Memory B cell (primary cell): ENCODE measurements around the gene GNAS.
A peak's percentile ranks its signal among the peaks of the same experiment; 100 is the strongest.

Source experiments
- ATAC-seq: fragments of 150-1000 bp; cut with Tn5 transposase; 2 replicates; pipeline ENCODE4 v1.10.0; 2021; ENCODE audit warnings: low read depth, mild to moderate bottlenecking, moderate library complexity
- DNase-seq, 2 donors: peaks; one replicate each; pipeline ENCODE4 v3.0.0; 2022; ENCODE audit warnings: low spot score in 2 of 2
- H3K27ac Mint-ChIP-seq: one replicate; pipeline ENCODE4 v1.8.0; 2022; ENCODE audit warnings: mild to moderate bottlenecking, moderate library complexity, mixed read lengths
- H3K27me3 Mint-ChIP-seq: one replicate; pipeline ENCODE4 v1.8.0; 2022; ENCODE audit warnings: mixed read lengths
- H3K36me3 Mint-ChIP-seq: one replicate; pipeline ENCODE4 v1.8.0; 2022; ENCODE audit warnings: mild to moderate bottlenecking, mixed read lengths
- H3K4me1 Mint-ChIP-seq: one replicate; pipeline ENCODE4 v1.8.0; 2022; ENCODE audit warnings: mixed read lengths
- H3K4me3 Mint-ChIP-seq: one replicate; pipeline ENCODE4 v1.8.0; 2022; ENCODE audit warnings: mild to moderate bottlenecking, moderate library complexity, mixed read lengths
- H3K9me3 Mint-ChIP-seq: one replicate; pipeline ENCODE4 v1.8.0; 2022; ENCODE audit warnings: mixed read lengths

Gene GNAS

GRCh38 chr20:58888521-58889333 lies 36.2 kb downstream of the GNAS start:
- Mint-ChIP-seq H3K27me3 (no peaks in the 10 kb centered on the region), H3K36me3 (no peaks in the 10 kb centered on the region), H3K4me3 (peak overlapping the region; percentile 85), H3K27ac (peak overlapping the region; percentile 92), H3K4me1 (peaks cover 11% of the 10 kb centered on the region), H3K9me3 (no peaks in the 10 kb centered on the region)
- DNase-seq (peak; percentile 74 to 82), ATAC-seq (peak; percentile 60)

GRCh38 chr20:58889334-58889760 lies 36.8 kb downstream of the GNAS start:
- Mint-ChIP-seq H3K4me1 (peaks cover 13% of the 10 kb centered on the region), H3K9me3 (no peaks in the 10 kb centered on the region), H3K4me3 (peak overlapping the region; percentile 92), H3K27ac (peak overlapping the region; percentile 92), H3K36me3 (no peaks in the 10 kb centered on the region), H3K27me3 (no peaks in the 10 kb centered on the region)
- ATAC-seq (no peak), DNase-seq (no peak)

- Mint-ChIP-seq H3K27ac (peak overlapping the region; percentile 92), H3K4me3 (peak overlapping the region; percentile 98), H3K9me3 (no peaks in the 10 kb centered on the region), H3K4me1 (peaks cover 17% of the 10 kb centered on the region), H3K36me3 (no peaks in the 10 kb centered on the region), H3K27me3 (no peaks in the 10 kb centered on the region)
- DNase-seq: peak; percentile 49 to 60
- peak; percentile 4 for ATAC-seq
These were observed 37.4 kb downstream of the GNAS start for GRCh38 chr20:58889798-58890517.

GRCh38 chr20:58890518-58891085 lies 38.1 kb downstream of the GNAS start:
- DNase-seq: peak; percentile 52 to 71
- H3K27ac Mint-ChIP-seq: peak overlapping the region; percentile 92
- ATAC-seq: peak; percentile 23
- no peaks in the 10 kb centered on the region for H3K36me3 Mint-ChIP-seq
- H3K4me3 Mint-ChIP-seq: peak overlapping the region; percentile 94
- H3K9me3 Mint-ChIP-seq: no peaks in the 10 kb centered on the region
- H3K27me3 Mint-ChIP-seq: no peaks in the 10 kb centered on the region
- peaks cover 23% of the 10 kb centered on the region for H3K4me1 Mint-ChIP-seq

- Mint-ChIP-seq H3K27ac (peak overlapping the region; percentile 97), H3K4me3 (peak overlapping the region; percentile 94), H3K4me1 (peaks cover 28% of the 10 kb centered on the region), H3K27me3 (no peaks in the 10 kb centered on the region), H3K9me3 (no peaks in the 10 kb centered on the region), H3K36me3 (peaks cover 1% of the 10 kb centered on the region)
- DNase-seq: peak in 1 of 2 donors; percentile 64
- ATAC-seq: peak; percentile 34
These were observed 38.7 kb downstream of the GNAS start for GRCh38 chr20:58891086-58891717.

GRCh38 chr20:58891718-58892140 lies 39.2 kb downstream of the GNAS start:
- no peak for ATAC-seq
- Mint-ChIP-seq H3K27me3 (no peaks in the 10 kb centered on the region), H3K27ac (peak overlapping the region; percentile 97), H3K4me3 (peak overlapping the region; percentile 95), H3K9me3 (no peaks in the 10 kb centered on the region), H3K36me3 (peaks cover 3% of the 10 kb centered on the region), H3K4me1 (peaks cover 30% of the 10 kb centered on the region)
- peak in 1 of 2 donors; percentile 49 for DNase-seq

GRCh38 chr20:58892141-58892931 lies 39.8 kb downstream of the GNAS start:
- Mint-ChIP-seq H3K4me1 (peaks cover 29% of the 10 kb centered on the region), H3K36me3 (peaks cover 6% of the 10 kb centered on the region), H3K27ac (peak overlapping the region; percentile 97), H3K9me3 (no peaks in the 10 kb centered on the region), H3K4me3 (peak overlapping the region; percentile 95), H3K27me3 (no peaks in the 10 kb centered on the region)
- ATAC-seq (peak; percentile 8), DNase-seq (peak; percentile 50 to 52)

- no peaks in the 10 kb centered on the region for H3K27me3 Mint-ChIP-seq
- H3K36me3 Mint-ChIP-seq: peaks cover 9% of the 10 kb centered on the region
- peak overlapping the region; percentile 95 for H3K4me3 Mint-ChIP-seq
- ATAC-seq: no peak
- no peaks in the 10 kb centered on the region for H3K9me3 Mint-ChIP-seq
- peak overlapping the region; percentile 97 for H3K27ac Mint-ChIP-seq
- peaks cover 32% of the 10 kb centered on the region for H3K4me1 Mint-ChIP-seq
- DNase-seq: no peak
These were observed 40.4 kb downstream of the GNAS start for GRCh38 chr20:58892932-58893224.

- H3K36me3 Mint-ChIP-seq: peaks cover 10% of the 10 kb centered on the region
- no peaks in the 10 kb centered on the region for H3K9me3 Mint-ChIP-seq
- ATAC-seq: no peak
- DNase-seq: no peak
- H3K4me3 Mint-ChIP-seq: peak overlapping the region; percentile 67
- H3K27ac Mint-ChIP-seq: peak overlapping the region; percentile 97
- H3K27me3 Mint-ChIP-seq: no peaks in the 10 kb centered on the region
- peaks cover 32% of the 10 kb centered on the region for H3K4me1 Mint-ChIP-seq
These were observed 41.0 kb downstream of the GNAS start for GRCh38 chr20:58893355-58894120.

GRCh38 chr20:58894652-58895447 lies 42.3 kb downstream of the GNAS start:
- ATAC-seq (no peak), DNase-seq (no peak)
- peak overlapping the region; percentile 53 for H3K27ac Mint-ChIP-seq
- peaks cover 16% of the 10 kb centered on the region for H3K36me3 Mint-ChIP-seq
- no peaks in the 10 kb centered on the region for H3K9me3 Mint-ChIP-seq
- peak overlapping the region; percentile 50 for H3K4me3 Mint-ChIP-seq
- no peaks in the 10 kb centered on the region for H3K27me3 Mint-ChIP-seq
- H3K4me1 Mint-ChIP-seq: peaks cover 38% of the 10 kb centered on the region

GRCh38 chr20:58895448-58896180 lies 43.1 kb downstream of the GNAS start:
- Mint-ChIP-seq H3K27ac (peak overlapping the region; percentile 55), H3K4me1 (peaks cover 44% of the 10 kb centered on the region), H3K27me3 (no peaks in the 10 kb centered on the region), H3K9me3 (no peaks in the 10 kb centered on the region), H3K4me3 (no peak overlapping the region), H3K36me3 (peaks cover 19% of the 10 kb centered on the region)
- ATAC-seq (no peak), DNase-seq (no peak)

GRCh38 chr20:58896820-58897219 lies 44.3 kb downstream of the GNAS start:
- Mint-ChIP-seq H3K4me3 (no peak overlapping the region), H3K4me1 (peaks cover 47% of the 10 kb centered on the region), H3K27me3 (no peaks in the 10 kb centered on the region), H3K36me3 (peaks cover 21% of the 10 kb centered on the region), H3K9me3 (no peaks in the 10 kb centered on the region), H3K27ac (peak overlapping the region; percentile 64)
- no peak for DNase-seq
- ATAC-seq: no peak
